AG09319 (cell line): ENCODE measurements around the gene ULBP2.

Source experiments
- DNase-seq: peaks from one replicate; pipeline ENCODE4 v3.0.0-alpha.2; 2010; ENCODE audit warnings: low read depth; ENCODE audit errors: extremely low read depth
- CTCF ChIP-seq: IDR thresholded peaks from 2 replicates; pipeline ENCODE4 v1.5.1; 2011; ENCODE audit warnings: low read depth, mild to moderate bottlenecking, inconsistent platforms, low read length, moderate library complexity

The ULBP2 gene

GRCh38 chr6:149898966-149899365 lies 42.8 kb upstream of the ULBP2 start:
- no peak for DNase-seq
- no peak for TF ChIP-seq CTCF

- TF ChIP-seq CTCF: no peak
- DNase-seq: no peak
Measured at GRCh38 chr6:149899486-149899885, 42.3 kb upstream of the ULBP2 start.

GRCh38 chr6:149899926-149900619 lies 41.7 kb upstream of the ULBP2 start:
- no peak for DNase-seq
- TF ChIP-seq CTCF: no peak

GRCh38 chr6:149900620-149901443 lies 41.0 kb upstream of the ULBP2 start:
- DNase-seq: no peak
- no peak for TF ChIP-seq CTCF

- no peak for TF ChIP-seq CTCF
- DNase-seq: no peak
Measured at GRCh38 chr6:149901444-149902140, 40.2 kb upstream of the ULBP2 start.

GRCh38 chr6:149903938-149904611 lies 37.7 kb upstream of the ULBP2 start:
- no peak for TF ChIP-seq CTCF
- DNase-seq: no peak
